ENCODE measurements around the gene MEX3A. TPM values are rescaled to one million over a fixed set of nuclear protein-coding genes. Genes with fewer than 3 reads are reported as not detected.

The MEX3A gene
- total and polyA plus RNA-seq, 2 of the 8 experiments (the other 6 are each of a cell fraction or from before 2014, with no cell fraction given) = 34.1 to 52.4 TPM

DNA sequence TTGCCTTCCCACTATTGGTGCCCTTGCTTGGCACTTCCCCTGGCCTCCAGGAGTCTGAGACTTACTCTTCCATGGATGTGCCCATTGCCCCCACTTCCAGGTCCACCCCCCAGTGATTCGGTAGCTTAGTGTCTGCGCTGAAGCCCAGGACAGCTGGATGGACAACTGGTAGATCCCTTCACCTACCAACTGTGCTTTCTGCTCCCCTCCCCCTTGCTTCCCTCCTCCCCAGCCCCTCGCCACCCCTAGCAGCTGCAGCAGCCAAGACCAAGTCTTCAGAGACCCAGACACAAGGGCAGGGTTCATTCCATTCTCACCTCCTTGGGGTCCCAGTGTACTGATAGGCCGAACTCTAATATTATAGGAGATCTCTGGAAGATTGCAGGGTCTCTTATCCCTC is 39.2 kb upstream of the MEX3A start (continued):
- TF ChIP-seq CHD7 (IDR thresholded peaks at IDR 0.05; ENCODE audit: insufficient replicate concordance, low read length) (no peak), SRF (IDR thresholded peaks at IDR 0.05; ENCODE audit: low read depth, low read length) (no peak)

Measured in H1 (cell line).